ENCODE results near the gene CCDC82.

DNA sequence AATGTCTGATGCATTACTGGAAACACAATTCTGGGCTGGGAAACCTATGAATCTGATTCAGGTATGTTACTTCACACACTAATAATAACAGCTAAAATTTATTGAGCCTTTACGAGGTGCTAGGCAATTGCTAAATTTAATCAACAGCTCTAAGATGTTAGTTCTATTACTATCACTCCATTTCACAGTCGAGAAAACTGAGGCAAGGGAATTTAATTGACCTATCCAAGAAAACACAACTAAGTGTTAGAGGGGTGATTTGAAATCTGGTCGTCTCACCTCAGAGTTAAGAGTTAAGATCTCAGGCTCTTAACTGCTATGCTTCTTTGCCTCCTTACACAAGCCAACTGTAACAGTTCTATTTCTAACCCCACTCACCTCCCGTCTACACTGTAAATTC is 55.5 kb downstream of the CCDC82 start:
- TF ChIP-seq, protein P1, sequence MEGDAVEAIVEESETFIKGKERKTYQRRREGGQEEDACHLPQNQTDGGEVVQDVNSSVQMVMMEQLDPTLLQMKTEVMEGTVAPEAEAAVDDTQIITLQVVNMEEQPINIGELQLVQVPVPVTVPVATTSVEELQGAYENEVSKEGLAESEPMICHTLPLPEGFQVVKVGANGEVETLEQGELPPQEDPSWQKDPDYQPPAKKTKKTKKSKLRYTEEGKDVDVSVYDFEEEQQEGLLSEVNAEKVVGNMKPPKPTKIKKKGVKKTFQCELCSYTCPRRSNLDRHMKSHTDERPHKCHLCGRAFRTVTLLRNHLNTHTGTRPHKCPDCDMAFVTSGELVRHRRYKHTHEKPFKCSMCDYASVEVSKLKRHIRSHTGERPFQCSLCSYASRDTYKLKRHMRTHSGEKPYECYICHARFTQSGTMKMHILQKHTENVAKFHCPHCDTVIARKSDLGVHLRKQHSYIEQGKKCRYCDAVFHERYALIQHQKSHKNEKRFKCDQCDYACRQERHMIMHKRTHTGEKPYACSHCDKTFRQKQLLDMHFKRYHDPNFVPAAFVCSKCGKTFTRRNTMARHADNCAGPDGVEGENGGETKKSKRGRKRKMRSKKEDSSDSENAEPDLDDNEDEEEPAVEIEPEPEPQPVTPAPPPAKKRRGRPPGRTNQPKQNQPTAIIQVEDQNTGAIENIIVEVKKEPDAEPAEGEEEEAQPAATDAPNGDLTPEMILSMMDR (IDR thresholded peaks at IDR 0.05), result no peak
- TF ChIP-seq POLR2A (IDR thresholded peaks at IDR 0.05), result no peak

Measured in prostate gland (tissue), 2 donors.